Activated naive CD8-positive, alpha-beta T cell (primary cell): ENCODE results near the gene RHO.

Experiments
- H3K27ac Mint-ChIP-seq: one replicate; pipeline ENCODE4 v1.8.0; 2021; ENCODE audit warnings: mixed read lengths
- H3K27me3 Mint-ChIP-seq: one replicate; pipeline ENCODE4 v1.8.0; 2021; ENCODE audit warnings: mixed read lengths
- H3K36me3 Mint-ChIP-seq: one replicate; pipeline ENCODE4 v1.8.0; 2021; ENCODE audit warnings: mixed read lengths
- H3K4me1 Mint-ChIP-seq: one replicate; pipeline ENCODE4 v1.8.0; 2021; ENCODE audit warnings: low read depth, mixed read lengths
- H3K4me3 Mint-ChIP-seq: one replicate; pipeline ENCODE4 v1.8.0; 2021; ENCODE audit warnings: mild to moderate bottlenecking, mixed read lengths
- H3K9me3 Mint-ChIP-seq: one replicate; pipeline ENCODE4 v1.8.0; 2021; ENCODE audit warnings: low read depth, mixed read lengths

The RHO gene

DNA sequence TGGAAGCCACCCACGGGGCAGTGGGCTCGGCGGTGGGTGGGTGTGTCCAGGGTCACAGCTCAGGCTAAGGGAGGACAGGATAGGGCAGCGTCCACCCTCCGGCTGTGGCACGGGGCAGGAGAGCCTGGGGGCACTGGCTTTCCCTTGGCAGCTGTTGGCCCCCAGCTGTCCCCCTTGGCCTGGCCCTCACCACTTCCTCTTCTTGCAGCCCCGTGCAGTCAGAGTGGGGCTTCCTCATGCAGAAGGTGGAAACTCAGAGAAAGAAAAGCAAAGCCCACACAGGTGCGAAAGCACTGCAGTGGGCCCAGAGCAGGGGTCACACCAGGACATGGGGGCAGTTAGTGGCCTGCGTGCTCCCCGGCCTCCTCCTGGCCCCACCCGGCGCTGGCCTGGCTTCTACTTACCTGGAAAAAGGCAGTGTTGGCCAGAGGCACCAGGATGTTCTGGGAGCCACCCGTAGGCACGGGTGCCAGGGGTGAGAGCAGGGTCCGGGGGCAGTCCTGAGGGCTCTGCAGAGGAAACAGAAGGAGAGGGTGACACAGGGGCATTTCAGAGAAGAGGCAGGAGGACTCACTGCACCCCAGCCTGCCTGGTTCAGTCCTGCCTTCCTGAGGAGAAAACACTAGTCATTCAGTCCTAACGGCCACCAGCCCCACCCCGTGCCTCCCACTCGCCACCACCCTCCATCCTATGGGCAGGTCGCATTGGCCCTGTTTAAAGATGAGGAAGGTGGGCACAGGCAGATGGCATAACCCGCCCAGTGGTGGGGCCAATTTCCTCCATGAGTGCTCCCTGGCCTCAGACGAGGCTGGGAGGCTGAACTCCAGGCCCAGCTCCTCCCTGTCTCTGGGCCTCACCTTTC, 49.7 kb downstream of the RHO start:
- H3K27me3 Mint-ChIP-seq = no peaks in the 10 kb centered on the region
- no peak overlapping the region for H3K4me3 Mint-ChIP-seq
- H3K4me1 Mint-ChIP-seq = peaks cover 16% of the 10 kb centered on the region
- no peaks in the 10 kb centered on the region for H3K9me3 Mint-ChIP-seq
- peak overlapping the region; percentile 28 for H3K27ac Mint-ChIP-seq
- H3K36me3 Mint-ChIP-seq = no peaks in the 10 kb centered on the region

DNA sequence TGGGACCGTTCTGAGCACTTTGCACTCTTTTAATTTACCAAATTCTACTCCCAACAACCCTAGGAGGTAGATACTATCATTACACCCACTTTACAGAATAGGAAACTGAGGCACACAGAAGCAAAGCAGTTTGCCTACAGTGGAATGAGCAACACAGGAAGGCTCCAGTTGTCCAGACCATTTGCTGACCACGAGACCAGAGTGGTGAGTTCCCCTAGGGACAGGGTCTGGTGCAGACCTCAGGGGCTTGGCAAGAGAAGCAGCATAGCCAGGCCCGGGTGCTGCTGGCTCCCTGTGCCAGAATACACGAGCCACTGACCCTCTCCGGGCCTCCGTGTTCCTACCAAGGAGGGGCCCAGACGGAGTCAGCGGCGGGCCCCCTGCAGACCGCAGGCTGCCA, 51.6 kb downstream of the RHO start:
- Mint-ChIP-seq H3K27me3 (no peaks in the 10 kb centered on the region), H3K4me3 (no peak overlapping the region), H3K36me3 (no peaks in the 10 kb centered on the region), H3K9me3 (no peaks in the 10 kb centered on the region), H3K27ac (no peak overlapping the region), H3K4me1 (peaks cover 16% of the 10 kb centered on the region)

DNA sequence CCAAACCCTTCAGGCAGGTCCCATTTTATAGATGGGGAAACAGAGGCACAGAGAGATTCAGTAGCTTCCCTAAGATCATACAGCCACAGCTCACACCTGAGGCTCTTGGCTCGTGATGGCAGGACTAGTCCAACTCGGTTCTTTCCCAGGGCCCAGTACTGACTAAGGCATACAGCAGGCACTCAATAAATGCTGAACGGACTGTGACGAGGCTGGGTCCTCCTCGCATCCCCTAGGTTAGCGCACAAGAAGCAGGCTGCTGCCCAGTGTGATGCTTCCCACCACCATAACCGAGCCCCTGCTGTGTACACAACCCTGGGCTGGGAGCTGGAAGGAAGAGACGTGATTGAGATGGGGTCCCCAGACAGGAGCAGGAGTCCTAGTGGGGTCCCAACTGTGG, 53.2 kb downstream of the RHO start:
- Mint-ChIP-seq H3K4me1 (peaks cover 8% of the 10 kb centered on the region), H3K27ac (no peak overlapping the region), H3K27me3 (no peaks in the 10 kb centered on the region), H3K36me3 (no peaks in the 10 kb centered on the region), H3K4me3 (no peak overlapping the region), H3K9me3 (no peaks in the 10 kb centered on the region)

DNA sequence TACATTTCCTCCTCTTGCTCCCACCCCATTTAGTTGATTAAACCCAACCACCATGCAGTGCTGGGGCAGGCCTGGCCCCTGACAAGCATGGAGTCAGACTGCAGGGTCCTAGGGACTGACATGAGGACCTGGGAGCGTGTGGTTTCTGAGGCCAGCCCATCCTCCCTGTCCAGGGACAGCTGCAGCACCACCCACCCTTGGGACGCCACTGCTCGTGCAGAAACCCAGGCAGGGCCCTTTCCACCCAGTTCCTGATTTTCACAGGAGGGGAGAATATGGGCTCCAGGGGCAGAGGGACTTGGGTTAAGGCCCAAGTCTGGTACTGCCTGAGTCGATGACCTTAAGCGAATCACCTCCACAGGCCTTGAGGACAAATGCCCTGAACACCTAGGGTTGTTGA, 54.4 kb downstream of the RHO start:
- Mint-ChIP-seq H3K27ac (no peak overlapping the region), H3K4me3 (no peak overlapping the region), H3K27me3 (no peaks in the 10 kb centered on the region), H3K36me3 (no peaks in the 10 kb centered on the region), H3K9me3 (no peaks in the 10 kb centered on the region), H3K4me1 (peaks cover 2% of the 10 kb centered on the region)

DNA sequence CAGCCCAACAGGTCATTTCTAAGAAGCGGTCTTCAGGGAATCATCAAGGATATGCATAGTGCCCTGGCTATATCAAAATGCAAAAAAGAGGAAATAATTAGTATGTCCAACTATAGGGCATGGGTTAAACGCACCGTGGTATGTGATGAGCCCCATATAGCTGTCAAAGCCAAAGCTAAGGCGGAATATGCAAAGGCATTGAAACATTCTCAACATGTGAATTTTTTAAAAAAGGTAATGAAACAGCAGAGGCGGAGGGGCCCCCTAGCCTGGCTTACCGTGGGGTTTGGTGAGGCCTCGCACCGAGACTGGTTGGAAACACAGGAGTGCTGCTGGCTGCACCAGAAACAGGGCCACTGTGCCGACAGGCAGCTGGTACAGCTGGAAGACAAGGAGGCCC, 54.9 kb downstream of the RHO start:
- H3K4me1 Mint-ChIP-seq = no peaks in the 10 kb centered on the region
- no peaks in the 10 kb centered on the region for H3K9me3 Mint-ChIP-seq
- H3K27ac Mint-ChIP-seq = no peak overlapping the region

DNA sequence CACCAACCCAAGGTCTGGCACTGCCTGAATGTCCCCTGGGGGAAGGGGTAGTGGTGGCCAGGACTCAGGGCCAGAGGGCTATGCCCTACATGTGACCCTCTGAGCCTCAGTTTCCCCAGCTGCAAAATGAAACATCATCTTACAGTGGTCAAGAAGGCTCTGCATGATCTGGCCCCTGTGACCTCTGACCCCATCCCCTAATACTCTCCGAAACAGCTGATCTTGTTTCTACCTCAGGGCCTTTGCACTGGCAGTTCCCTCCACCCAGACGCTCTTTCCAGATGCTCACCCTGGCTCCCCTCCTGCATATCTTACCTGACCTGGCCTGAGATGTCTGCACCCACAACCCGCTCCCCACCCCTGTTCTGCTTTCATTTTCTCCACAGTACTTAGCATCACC, 56.2 kb downstream of the RHO start:
- Mint-ChIP-seq H3K36me3 (no peaks in the 10 kb centered on the region), H3K4me3 (no peak overlapping the region), H3K27ac (no peak overlapping the region), H3K27me3 (no peaks in the 10 kb centered on the region), H3K4me1 (no peaks in the 10 kb centered on the region), H3K9me3 (no peaks in the 10 kb centered on the region)

More for the DNA sequence above, 54.9 kb downstream of the RHO start:
- no peaks in the 10 kb centered on the region for H3K36me3 Mint-ChIP-seq
- no peak overlapping the region for H3K4me3 Mint-ChIP-seq
- no peaks in the 10 kb centered on the region for H3K27me3 Mint-ChIP-seq
